22Rv1 (cell line): ENCODE measurements around the gene CAPZB.

Experiments
- ZFX ChIP-seq: fragments of 450-650 bp; IDR thresholded peaks from 2 replicates; pipeline ENCODE4 v1.6.1; 2017; ENCODE audit warnings: antibody characterized with exemption, borderline replicate concordance
- TF ChIP-seq, protein P1 (sequence below): fragments of 450-650 bp; IDR thresholded peaks from 2 replicates; pipeline ENCODE4 v1.5.1; 2017; ENCODE audit warnings: mild to moderate bottlenecking

DNA sequence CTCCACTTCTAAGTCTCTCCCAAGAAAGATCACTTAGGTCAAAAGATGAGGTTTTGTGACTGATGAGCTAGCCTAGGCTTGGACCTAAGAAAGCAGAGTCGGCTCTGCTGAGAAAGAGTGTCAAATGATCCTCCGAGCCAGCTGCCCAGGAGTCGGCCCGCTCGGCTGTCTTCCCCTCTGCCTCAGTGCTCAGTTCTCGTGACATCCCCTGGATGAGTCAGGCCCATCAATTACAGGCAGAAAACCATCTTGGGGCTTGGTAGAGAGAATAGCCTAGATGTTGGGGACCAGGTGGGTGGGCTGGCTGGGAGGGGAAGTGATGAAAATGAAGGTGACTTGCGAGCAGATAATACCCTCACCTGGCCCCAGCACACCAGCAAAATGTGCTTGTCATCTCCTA, 112.7 kb downstream of the CAPZB start:
- TF ChIP-seq, protein P1, sequence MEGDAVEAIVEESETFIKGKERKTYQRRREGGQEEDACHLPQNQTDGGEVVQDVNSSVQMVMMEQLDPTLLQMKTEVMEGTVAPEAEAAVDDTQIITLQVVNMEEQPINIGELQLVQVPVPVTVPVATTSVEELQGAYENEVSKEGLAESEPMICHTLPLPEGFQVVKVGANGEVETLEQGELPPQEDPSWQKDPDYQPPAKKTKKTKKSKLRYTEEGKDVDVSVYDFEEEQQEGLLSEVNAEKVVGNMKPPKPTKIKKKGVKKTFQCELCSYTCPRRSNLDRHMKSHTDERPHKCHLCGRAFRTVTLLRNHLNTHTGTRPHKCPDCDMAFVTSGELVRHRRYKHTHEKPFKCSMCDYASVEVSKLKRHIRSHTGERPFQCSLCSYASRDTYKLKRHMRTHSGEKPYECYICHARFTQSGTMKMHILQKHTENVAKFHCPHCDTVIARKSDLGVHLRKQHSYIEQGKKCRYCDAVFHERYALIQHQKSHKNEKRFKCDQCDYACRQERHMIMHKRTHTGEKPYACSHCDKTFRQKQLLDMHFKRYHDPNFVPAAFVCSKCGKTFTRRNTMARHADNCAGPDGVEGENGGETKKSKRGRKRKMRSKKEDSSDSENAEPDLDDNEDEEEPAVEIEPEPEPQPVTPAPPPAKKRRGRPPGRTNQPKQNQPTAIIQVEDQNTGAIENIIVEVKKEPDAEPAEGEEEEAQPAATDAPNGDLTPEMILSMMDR: no peak
- TF ChIP-seq ZFX: no peak
